HG03432 (cell line): Measurements from ENCODE around the gene FMN2.
A peak's percentile ranks its signal among the peaks of the same experiment; 100 is the strongest.
"Not testable (repeated sequence)": the region's sequence is repeated elsewhere in the genome, so short reads cannot be mapped to it uniquely, and the experiment has no call there.

Experiments used
- ATAC-seq: cut with Tn5 transposase; IDR thresholded peaks from one replicate; pipeline ENCODE4 v1.9.1; 2021; ENCODE audit warnings: mild to moderate bottlenecking, moderate library complexity; ENCODE audit not compliant: unreplicated experiment

FMN2 gene

DNA sequence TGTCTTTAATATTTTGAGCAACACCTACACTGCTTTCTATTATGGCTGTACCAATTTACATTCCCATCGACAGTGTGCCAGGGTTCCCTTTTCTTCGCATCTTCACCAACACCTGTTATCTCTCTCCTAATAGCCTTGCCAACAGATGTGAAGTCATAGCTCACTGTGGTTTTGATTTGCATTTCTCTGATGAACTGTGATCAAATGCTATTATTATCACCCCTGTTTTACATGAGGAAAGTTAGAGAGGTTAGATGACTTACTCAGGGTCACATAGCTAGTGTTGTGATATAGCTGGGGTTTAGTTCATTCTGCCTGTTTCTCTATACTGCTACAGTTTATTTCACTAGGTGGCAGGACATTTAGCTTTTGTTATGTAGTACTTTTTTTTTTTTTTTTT is 204.1 kb downstream of the FMN2 start:
- ATAC-seq: peak; percentile 66

DNA sequence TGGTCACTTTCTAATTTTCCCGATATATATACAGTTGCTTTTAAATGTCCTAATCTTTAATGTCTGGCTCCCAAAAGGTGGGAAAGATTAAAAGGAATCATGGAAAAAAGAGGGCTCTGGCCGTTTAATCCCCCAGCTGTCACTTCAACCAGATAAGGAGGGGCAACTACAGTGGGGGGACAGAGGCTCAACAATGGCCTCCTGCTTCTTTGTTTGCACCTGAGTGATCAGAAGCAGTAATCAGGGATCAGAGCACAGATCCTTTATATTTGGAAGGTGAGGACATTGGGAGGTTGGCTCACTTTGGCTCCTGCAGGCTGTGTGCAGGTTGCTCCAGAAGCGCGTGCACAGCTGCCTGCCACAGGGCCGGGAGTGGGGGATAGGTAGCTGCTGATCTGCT is 212.8 kb downstream of the FMN2 start:
- ATAC-seq: no peak

DNA sequence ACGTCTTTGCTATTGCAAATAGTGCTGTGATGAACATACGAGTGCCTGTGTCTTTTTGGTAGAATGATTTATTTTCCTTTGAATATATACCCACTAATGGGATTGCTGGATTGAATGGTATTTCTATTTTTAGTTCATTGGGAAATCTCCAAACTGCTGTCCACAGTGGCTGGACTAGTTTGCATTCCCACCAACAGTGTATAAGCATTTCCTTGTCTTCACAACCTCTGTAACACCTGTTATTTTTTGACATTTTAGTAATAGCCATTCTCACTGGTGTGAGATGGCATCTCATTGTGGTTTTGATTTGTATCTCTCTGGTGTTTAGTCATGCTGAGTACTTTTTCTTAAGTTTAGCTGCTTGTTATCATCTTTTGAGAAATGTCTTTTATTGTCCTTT is 215.0 kb downstream of the FMN2 start:
- ATAC-seq: no peak

DNA sequence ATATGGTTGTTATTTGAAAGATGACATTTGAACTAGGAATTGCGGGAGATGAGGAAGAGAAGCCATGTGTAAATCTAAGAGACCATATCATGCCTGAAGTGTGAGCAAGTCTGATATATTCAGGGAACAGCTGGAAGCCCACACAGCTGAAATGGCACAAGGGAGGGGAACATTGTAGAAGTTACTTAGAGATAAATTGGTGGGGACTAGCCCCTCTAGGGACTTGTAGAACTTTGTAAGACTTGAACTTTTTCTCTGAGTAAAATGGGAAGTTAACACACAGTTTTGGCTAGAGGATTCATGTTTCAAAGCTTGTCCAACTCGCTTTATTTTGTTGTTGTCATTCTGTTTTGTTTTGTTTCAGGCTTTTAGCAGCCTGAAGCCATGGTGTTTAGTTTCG is 216.4 kb downstream of the FMN2 start:
- no peak for ATAC-seq

DNA sequence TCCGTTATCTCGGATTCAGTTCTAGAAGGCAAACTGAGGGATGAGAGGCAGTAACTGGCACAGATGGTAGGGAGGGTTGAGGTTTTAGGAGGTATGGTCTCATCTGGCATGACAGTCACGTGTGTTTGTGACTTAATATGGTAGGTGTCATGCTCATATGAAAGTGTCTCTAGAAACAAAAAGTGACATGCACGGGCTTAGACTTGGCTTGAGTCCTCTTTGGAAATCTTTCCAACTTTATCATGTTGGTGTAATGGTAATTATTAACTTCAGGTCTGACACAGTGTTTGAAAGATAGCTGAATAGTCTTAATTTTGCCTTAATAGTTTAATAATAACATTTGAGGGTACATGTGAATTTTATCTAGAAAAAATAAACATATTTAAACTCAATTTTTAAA is 218.1 kb downstream of the FMN2 start:
- no peak for ATAC-seq

DNA sequence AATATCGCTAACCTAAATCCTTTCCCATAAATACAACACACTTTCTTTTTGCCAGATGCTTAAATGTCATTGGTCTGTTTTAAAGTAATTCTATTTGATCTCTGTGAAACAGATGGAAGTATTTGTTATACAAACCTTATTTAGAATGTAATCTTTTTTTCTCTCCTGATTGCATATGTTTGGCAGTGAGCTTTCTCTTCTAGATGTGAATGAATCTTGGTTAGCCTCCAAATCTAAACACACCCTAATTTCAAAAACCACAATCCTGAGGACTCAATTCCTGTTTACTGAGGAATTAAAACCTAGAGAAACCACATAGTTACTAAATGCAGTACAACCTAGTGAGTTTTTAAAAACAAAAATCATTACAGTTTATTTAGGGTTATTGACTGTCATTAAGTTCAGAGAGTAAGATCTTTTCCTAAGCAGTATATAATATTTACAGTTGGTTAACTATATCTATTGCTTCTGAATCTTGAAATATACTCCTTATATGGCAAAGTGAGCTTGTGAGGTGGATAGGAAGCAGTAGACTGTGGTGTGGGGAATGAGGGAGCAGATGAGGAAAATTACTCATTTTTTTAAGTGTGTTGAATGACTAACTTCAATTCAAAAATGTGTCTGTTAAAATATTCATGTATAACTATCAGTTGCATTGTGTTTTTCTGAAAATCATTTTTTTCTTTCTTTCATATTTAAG is 218.7 kb downstream of the FMN2 start:
- no peak for ATAC-seq

DNA sequence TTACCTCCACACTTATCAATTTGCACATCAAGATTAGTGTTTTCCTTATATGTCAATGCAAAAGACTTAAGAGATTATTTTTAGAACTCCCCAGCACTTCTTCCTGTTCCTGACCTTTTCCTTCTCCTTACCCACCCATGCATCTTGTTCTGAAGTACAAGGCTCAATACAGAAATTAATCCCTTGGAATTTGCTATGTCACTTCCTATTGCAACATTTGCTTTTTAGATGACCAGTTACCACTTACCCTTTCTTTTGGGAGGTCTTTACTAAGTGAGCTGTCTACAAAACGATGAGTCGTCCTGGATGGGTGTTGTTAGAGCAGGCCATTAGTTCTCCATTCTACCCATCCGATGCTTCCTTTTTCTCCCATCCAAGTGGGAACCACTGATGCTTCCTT is 221.2 kb downstream of the FMN2 start:
- no peak for ATAC-seq

DNA sequence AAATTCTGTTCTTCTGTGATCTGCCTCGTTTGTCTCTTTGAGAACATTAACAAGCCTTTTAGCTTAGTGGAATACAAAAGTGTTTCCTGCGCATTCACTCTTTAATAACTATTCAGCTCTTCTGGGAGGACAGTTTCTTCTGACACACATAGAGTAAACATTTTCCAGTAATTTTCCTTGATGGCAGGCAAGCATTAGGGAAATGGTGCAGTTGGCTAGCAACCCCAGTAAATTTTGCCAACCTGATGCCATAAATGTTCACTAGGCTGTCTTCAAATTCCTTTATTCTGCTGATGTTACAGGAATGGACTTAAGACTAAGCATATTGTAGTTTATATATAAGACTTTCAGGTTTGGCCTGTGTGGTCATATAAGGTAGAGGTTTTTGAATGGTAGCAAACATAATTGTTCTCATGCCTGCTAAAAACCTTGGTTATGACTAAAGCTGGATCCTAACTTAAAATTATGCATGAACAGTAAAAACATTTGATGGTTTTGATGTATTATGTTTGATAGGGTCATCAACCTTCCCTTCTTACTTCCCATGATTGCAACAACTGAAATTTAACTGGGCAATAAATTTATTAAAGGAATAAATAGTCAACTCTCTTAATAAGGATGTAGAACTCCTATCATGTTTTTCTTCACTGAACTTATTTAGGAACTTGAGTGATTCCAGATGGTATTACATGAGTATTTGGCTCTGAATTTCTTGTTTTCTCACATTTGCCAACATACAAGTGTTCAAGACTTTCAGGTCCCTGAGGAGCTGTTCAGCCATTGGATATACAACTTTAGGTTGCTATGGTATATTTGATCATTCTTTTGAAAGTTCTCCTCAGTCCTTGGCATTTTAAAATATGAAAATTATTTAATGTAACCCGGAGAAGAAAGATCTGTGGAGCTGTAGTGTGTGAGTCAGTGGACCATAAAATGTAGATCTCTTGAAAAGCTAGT is 223.4 kb downstream of the FMN2 start:
- no peak for ATAC-seq

DNA sequence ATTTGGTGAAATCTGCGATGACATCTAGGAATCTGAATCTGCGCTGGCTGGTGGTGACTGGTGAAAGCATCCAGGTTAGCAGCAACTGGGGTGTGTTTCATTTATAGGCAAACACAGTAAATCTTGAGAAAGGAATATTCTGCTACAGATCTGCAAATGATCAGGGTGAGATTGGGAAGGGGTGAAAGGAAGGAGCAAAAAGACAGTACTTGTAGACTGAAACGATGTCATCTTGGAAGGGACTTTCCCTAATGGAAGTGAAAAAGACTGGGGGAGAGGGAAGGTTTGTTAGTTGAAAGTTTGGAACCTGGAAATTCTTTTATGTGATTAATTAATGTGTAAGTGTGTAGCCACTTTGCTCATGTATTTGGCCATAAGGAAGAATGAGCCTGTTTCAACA is 228.3 kb downstream of the FMN2 start:
- ATAC-seq: no peak

DNA sequence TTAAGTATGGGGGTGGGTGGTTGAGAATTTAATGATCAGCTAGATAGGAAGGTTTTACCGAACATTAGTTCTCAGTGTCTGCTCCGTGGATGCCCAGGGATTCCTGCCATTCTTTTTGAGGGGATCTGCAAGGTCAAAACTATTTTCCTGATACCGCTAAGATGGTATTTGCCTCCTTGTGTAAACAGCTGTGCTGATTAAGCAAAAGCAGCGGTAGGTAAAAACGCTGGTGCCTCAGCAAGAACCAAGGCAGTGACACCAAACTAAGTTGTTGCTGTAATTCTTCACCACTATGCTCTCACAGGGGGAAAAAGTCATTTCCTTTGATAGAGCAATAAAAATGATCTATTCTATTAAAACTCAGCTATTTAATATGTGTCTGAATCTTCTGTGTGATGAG is 229.0 kb downstream of the FMN2 start:
- ATAC-seq: no peak

DNA sequence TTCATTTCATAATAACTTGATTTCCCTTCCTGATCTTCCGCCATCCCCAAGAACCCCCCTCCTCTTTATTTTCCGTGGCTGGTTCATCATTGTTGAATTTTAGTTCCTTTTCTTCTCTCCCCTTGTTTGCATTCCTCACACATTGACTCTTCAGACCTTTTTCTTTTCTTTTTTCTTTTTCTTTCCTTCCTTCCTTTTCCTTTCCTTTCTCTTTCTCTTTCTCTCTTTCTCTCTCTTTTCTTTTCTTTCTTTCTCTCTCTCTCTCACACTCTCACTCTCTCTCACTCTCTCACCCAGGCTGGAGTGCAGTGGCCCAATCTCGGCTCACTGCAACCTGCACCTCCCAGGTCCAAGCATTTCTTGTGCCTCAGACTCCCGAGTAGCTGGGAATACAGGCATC is 231.3 kb downstream of the FMN2 start:
- ATAC-seq: no peak

DNA sequence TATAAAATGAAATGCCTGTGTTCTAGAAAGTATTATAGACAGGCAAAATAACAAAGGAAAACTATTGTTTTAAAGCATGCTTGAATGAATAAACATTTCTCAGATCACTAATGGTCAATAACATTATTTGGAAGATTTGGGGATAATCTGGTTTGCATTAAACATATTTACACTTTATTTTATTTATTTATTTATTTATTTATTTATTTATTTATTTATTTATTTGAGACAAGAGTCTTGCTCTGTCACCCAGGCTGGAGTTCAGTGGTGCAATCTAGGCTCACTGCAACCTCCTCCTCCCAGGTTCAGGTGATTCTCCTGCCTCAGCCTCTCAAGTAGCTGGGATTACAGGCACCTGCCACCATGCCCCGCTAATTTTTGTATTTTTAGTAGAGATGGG is 236.7 kb downstream of the FMN2 start:
- ATAC-seq: not testable (repeated sequence)

DNA sequence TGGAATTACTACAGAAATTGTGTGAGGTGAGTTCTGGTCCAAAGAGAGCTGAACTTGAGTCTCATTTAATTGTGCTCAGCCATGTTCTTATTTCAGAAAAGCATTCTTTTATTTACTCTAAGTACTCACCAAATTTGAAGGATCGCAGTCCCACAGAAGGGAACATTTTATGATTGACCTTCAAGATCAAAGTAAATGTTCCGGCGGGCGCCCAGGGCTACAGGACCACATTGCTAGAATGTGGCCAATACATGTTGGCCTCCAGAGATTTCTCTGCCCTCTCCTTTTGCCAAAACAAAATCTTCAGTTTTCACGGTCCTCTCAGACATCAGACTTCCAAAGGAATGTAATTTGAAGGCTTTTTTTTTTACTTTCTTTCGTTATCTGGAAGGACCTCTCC is 237.8 kb downstream of the FMN2 start:
- no peak for ATAC-seq

DNA sequence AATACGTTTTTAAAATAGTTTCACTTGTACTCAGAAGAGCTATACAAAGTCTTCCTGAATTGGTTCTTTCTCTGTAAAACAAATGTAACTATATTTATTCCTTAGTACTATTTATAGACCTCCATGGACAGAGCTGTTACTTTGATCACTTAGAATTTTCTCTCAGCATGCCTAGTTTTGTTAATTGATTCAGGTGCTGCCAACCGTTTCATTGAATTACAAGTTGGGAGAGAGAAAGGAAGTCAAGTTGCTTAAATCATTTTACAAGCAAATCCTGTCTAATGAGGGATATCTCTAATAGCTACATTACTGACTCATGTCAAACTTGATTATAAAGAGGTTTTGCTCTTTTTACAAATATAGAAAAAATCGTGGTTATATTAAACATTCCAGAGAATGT is 241.0 kb downstream of the FMN2 start:
- ATAC-seq: no peak

DNA sequence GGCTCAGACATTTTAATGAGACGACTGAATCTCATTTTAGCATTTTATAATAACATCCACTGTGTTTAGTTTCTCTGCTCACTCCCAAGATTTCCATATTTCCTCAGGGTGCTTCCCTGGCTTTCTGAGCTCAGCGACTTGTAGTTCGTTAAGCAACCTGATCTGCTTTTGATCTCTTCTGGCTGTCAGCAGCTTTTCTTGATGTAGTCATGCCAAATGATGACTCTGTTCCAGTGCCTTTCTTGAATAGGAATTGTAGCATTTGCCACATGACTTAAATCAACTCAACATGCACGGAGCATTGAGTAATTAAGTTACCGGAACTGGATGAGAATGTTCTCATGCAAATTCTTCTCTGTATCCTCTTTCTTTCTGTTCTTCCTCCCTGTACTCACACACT is 246.1 kb downstream of the FMN2 start:
- no peak for ATAC-seq

DNA sequence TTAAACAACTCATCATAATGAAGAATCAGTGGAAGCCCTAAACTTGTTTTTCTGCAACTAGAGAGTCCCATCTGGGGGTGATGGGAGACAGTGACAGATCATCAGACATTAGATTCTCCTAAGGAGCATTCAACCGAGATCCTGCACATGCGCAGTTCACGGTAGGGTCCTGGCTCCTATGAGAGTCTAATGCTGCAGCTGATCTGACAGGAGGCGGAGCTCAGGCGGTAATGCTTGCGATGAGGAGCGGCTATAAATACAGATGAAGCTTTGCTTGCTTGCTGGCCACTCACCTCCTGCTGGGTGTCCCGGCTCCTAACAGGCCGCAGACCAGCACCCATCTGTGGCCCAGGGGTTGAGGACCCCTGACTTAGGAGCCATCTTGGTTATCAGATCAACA is 247.2 kb downstream of the FMN2 start:
- no peak for ATAC-seq

DNA sequence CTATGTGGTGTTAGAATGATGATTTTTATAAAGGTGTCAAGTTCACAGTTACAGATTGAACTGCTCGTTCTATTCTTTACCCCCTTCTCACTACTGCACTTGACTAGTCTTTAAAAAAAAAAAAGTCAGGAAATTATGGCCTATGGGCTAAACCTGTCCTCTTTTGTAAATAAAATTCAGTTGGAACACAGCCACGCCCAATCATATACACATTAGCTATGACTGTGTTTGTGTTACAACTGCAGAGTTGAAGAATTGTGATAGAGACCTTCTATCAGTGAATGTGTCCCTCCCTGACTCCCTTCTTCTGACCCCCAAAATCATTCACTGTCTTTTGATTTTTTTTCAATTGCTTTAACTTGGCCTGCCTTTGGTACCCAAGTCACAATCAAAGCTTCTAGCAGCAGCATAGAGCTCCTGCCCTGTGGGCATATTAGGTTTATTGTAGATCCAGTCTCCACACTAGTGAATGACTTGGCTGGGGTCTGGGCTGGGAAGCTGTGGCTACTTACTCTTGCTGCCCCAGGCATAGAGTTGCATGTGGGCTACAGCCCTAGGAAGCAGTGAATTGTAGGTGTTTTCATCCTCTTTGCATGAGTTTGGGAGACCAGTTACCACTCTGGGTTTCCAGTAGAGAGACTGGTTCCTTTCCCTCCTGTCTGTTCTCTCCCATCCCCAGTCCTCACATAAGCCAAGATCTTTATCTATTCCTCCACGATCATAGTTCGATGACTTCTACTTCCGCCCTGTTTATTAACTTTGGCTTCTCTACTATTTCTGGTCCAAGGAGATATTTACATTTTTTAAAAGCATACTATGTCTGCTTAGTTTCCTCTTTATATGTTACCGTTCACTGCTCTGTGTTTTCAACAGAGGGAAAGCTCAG is 249.9 kb downstream of the FMN2 start:
- no peak for ATAC-seq

DNA sequence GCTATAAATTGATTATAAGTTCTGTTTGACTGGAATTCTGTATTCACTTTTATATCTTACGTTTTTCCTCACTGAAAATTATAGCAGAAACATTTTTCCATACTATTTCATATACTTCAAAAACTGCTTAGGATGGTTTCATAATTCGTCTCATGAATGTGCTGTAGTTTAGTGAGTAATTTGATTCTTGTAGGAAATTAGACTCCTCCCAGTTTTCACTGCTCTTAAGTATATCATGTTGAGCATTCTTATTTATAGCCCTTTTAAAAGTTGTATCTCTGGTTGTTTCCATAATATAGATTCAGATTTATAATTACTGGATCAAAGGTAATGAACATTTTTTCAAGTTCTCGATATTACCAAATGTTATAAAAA is 250.6 kb downstream of the FMN2 start:
- no peak for ATAC-seq

DNA sequence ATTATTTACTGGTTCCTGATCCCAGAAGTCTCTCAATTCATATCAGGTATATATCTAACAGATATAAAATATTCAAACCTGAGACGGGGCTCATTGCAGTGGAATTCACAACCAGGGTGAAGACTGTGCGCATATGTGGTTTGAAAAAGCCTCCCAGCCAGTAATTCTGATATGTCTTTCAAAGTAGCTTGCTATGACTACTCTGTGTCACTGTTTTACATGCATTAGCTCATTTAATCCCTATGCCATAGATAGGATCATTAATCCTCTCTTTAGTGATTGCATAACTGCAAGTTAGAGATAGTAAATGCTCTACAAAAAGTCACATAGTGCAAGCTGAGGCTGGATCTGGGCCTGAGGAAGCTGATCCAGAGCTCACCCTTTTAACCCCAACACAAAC is 251.4 kb downstream of the FMN2 start:
- ATAC-seq: no peak

DNA sequence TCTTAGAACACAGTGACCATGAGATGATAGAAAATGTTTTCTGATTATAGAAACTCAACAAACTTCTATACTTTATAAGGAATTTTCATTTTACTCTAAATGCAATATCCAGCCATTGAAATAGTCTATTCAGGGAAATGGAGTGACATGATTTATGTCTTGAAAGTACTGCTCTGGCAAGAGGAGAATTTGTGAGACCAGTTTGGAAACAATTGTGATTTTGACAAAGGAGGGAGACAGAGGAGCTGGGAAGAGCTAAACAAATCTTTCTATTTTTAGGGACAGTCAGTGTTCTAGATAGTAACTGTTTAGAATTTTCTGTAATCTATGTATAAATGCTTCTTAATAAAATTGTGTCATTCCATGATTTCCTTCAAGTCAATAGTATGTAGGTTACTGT is 252.3 kb downstream of the FMN2 start:
- ATAC-seq: no peak

DNA sequence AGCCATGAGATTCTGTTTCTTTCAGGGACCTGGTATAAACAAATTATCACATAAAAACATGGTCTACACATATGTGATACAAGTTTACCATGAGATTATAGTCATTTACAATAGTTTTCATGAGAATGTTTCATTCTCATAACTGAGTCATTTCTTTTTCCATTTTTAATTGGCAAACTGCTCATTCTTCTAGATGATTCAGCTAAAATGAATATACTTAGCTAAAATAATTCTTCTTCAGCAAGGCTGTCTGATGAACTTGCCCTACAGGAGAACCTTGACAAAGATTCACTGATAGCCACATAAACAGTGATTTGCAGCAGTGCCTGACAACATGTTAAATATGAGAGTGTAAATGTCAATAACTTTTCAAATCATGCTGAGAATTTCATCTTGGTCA is 253.2 kb downstream of the FMN2 start:
- no peak for ATAC-seq
